Kidney capillary endothelial cell (primary cell): ENCODE results near the gene LMTK2.

Source experiments
- DNase-seq: peaks from one replicate; pipeline ENCODE4 v3.0.0-alpha.2; 2018; ENCODE audit warnings: low spot score

LMTK2 gene

GRCh38 chr7:98234429-98235147, 127.9 kb downstream of the LMTK2 start:
- DNase-seq = no peak

DNA sequence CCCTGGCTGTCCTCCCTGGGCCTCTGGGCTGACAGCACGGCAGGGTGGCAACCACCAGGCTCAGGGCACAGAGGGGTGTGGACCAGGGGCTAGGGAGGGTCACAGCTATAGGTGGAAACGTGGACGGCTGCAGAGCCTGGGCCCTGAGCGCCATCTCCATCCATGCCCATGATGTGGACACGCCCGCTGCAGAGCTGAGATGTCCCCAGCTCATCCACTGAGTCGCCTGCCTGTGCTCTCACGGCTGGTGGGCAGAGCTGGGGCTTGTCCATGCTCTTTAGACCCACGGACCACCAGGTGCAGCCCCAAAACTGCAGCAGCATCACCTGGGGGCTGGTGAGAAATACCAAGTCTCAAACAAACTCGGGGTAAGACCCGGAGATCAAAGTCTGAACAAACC, 129.2 kb downstream of the LMTK2 start:
- no peak for DNase-seq

- no peak for DNase-seq
Measured at GRCh38 chr7:98236355-98237185, 129.9 kb downstream of the LMTK2 start.

GRCh38 chr7:98238076-98238475, 131.4 kb downstream of the LMTK2 start:
- DNase-seq = no peak

DNA sequence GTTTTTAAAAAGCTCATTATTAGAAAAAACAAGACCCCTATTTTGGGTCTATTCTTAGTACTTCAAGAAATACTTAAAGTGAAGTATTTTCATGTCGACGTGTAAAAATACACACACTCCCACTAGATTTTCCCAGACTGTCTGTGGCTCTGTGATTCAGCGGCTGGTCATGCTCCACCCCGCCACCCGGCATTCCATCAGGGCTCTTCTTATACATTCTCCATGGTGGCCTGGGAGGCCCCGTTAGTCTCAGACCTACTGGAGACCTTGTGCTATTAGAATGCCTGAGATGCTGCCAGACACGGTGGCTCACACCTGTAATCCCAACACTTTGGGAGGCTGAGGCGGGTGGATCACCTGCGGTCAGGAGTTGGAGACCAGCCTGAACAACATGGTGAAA, 132.3 kb downstream of the LMTK2 start:
- no peak for DNase-seq

GRCh38 chr7:98240961-98241673, 134.5 kb downstream of the LMTK2 start:
- peak; percentile 46 for DNase-seq

- DNase-seq = no peak
Measured at GRCh38 chr7:98241674-98242241, 135.1 kb downstream of the LMTK2 start.

GRCh38 chr7:98242342-98242741, 135.7 kb downstream of the LMTK2 start:
- DNase-seq = no peak

DNA sequence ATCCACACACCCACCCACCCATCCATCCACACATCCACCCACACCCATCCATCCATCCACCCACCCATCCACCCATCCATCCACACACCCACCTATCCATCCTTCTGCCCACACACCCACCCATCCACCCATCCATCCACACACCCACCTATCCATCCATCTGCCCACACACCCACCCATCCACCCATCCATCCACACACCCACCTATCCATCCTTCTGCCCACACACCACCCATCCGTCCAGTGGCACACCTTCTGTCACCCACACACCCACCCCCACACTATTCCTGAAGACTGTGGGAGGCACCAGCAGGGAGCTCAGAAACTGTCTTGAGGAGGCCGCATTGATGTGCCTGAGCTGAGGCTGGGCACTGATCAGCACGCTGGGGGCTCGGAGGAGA, 136.3 kb downstream of the LMTK2 start:
- DNase-seq = no peak

GRCh38 chr7:98244871-98245270, 138.2 kb downstream of the LMTK2 start:
- no peak for DNase-seq

DNA sequence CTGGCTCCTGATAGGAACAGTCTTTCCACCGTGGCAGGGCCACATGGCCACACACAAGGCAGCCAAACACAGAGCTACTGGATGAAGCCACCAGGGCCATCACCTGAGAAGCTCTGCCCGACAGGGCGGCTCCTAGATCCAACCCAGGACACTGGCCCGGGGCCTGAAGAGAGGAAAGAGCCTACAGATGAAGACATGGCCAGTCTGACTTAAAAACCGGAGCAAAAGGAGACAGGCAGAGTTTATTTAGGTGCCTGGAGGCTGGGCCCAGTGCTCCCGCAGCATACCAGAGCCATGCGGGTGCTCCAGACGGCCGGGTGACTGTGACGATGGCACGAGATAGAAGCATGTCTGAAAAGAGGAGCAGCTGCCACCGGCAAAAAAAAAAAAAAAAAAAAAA, 141.5 kb downstream of the LMTK2 start:
- DNase-seq = no peak

DNA sequence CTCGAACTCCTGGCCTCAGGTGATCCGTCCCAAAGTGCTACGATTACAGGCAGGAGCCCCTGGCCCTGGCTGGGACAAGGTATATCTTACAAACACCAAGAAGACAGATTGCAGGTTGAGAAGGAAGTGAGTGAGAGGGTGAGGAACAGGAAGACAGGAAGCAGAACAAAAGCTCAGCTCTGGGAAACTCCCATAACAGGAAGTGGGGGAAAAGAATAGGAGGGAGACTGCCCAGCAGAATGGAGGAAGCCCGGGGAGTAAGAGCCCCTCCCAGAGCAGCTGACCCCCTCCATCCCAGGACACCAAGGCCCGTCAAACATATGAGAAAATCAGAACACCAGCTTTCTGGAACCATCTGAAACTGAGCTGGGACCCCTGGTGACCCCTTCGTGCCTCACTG, 142.4 kb downstream of the LMTK2 start:
- DNase-seq = peak; percentile 65

- no peak for DNase-seq
Measured at GRCh38 chr7:98250789-98251188, 144.1 kb downstream of the LMTK2 start.

DNA sequence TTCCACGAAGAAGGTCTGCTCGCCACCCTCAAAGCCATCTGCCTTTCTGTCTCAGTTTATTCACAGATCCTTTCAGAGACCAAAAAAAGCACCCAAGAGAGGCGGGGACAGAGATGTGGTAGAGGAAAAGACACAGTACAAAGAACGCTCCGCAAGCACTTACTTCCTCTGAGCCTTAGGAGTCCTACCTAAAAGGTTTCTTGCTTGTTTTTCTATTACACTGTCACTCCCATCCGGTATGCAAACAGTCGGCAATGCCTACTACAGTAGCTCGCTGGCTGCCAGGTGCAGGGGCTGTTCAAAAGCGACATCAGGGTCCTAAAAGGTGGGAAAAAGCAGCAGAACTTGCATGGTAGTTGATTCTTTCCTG, 144.6 kb downstream of the LMTK2 start:
- DNase-seq = no peak

DNA sequence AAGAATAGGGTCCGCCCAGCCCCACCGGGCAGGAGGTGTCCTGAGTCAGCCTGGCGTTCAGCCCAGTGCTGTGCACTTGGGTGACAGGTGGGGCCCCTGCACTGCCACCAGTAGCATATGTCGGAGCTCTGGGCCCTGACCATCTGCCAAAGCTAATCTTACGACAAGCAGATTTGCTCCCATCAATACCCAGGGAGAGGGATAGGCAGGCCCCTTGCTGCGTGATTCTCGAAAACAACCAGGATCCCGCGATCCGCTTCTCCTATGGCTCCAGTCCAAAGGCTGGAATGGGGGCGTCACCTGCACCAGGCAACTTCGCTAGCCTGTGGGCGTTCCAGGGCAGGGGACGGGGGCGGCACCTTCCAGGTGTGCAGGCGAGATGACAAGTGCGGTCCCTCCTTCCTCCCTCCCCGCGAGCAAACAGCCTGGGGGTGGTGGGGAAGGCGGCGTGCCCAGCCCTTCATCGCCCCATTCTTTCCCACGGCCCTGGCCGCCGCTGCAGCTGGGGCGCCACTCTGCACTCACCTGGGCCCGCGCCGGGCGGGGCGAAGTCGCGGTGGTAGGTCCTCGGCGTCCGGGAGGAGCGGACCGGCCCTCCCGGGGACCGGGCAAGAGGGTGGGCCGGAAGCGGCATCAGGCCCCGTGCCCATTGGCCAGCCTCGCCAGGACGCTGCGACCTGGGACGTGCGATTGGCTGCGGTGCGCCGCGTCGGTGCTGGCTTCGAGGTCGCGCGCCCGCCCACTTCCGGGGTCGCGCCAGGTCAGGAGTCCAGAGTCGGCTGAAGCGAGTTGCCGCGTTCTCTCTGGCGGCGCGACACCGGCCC, 145.2 kb downstream of the LMTK2 start, which contains the start of gene TECPR1:
Gene TECPR1 (minus strand): TSS at position 632 of the 824 bp plus-strand sequence. CDS start 6,086 bp downstream, outside the sequence.
- peak; percentile 80 for DNase-seq

DNA sequence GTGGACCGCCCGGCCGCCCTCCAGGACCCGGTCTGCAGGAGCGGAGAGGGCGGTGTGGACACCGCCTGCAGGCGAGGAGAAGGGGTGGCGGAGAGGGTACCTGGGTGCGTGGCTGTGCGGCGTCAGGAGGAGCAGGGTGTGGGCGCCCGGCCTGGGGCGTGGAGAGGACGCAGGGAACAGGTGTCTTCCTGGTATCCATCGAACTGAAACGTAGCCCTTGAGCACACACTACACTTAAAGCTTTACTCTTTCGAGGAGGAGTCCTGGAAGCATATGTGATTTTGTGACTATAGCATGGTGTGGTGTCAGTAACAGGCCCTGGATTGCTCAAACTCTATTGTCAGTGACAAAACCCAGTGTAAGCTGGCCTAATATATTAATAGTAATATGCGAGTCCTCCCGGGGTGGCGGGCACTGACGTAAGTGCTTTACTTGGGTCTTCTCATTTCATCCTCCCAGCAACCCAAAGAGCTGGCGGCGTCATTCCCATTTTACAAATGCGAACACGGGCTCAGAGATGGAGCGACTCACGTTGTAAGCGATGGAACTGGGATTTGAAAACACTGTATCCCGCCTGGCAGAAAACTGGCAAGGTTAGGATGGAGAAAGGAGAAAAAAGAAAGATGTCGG, 145.9 kb downstream of the LMTK2 start:
- no peak for DNase-seq

DNA sequence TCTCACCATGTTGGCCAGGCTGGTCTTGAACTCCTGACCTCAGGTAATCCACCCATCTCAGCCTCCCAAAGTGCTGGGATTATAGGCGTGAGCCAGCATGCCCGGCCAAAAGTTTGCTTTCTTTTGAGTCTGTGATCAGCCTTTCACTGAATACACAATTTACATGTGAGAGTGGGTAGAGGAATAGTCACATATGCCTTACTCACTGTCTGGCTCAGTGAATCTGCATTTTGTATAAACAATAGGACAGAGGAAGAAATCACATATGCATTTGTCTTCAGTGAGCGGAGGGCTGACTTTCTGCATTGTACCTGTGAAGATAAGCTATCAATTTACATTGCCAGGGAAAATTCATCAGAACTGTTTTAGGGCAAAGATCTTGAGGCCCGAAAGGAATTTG, 147.9 kb downstream of the LMTK2 start:
- DNase-seq = no peak

- DNase-seq = no peak
Measured at GRCh38 chr7:98254951-98255610, 148.4 kb downstream of the LMTK2 start.

GRCh38 chr7:98256431-98256830, 149.8 kb downstream of the LMTK2 start:
- DNase-seq = no peak

DNA sequence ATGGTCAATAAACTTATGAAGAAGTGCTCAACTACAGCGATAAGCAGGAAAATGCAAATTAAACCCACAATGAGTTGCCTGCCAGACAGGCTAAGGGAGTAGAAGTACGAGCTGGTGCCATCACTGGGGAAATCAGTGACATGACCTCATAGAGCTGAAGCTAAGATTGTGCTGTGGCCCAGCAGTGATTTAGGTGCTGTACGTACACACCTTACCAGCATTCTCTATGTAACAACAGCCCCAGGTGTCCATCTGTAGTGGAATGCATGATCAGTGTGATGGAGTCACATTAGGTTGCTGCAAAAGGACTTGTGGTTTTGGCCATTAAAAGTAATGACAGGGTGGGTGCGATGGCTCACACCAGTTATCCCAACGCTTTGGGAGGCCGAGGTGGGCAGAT, 151.0 kb downstream of the LMTK2 start:
- DNase-seq = no peak
